GM08714 (cell line): Measurements from ENCODE around the gene MPIG6B.

Experiments used
- H3K4me3 ChIP-seq: fragments of 200-500 bp; sonication (Bioruptor generic); 2 replicates; pipeline ENCODE4 v1.5.1; 2014; ENCODE audit warnings: mild to moderate bottlenecking, low read length, inconsistent platforms
- ZNF274 ChIP-seq: IDR thresholded peaks from 2 replicates; pipeline ENCODE4 v1.6.1; 2012; ENCODE audit warnings: mild to moderate bottlenecking, low read depth, low read length

Gene MPIG6B

DNA sequence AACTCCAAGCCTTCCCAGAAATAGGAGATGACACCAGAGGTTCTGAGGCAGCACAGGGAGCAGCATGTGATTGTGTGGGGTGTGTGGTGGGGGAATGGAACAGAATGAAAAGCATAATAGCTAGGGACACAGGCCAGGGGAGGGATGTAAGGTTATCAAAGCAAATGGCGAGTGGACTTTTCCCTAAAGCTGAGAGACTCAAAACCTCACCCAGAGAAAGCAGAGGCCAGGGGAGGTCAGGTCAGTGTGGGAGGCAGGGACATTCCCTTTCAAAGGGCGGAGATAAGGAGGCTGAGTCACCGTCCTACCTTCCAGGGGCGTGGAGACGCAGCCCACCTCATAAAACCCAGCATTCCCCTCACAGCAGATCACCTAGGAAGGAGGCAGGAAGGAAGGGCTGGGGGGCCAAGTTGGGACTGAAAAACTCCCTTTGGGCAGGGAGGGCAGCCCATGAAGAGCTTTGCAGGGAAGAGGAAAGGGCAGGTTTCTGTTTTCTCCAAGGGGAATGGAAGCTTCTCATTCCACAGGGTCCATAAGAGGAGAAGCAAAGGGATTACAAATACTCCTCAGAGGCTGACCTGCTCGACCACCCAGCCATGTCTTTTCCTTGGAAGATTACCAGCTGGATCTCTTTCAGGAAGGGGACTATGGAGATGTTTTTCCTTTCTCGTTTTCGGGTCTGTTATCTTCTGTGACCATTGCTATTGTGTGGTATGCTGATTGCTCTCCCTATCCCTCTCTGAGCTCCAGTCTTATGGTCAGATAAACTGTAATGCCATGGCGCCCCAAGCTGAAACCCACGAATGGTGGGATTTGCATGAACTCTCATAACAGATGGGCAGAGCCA is 32.7 kb upstream of the MPIG6B start:
- no peak overlapping the region for H3K4me3 ChIP-seq
- TF ChIP-seq ZNF274: no peak

GRCh38 chr6:31691078-31691463 is 32.1 kb upstream of the MPIG6B start:
- TF ChIP-seq ZNF274: no peak
- H3K4me3 ChIP-seq: no peak overlapping the region

- H3K4me3 ChIP-seq: no peak overlapping the region
- no peak for TF ChIP-seq ZNF274
Measured at GRCh38 chr6:31691564-31692108, 31.5 kb upstream of the MPIG6B start.

- H3K4me3 ChIP-seq: no peak overlapping the region
- TF ChIP-seq ZNF274: no peak
Measured at GRCh38 chr6:31692353-31692752, 30.8 kb upstream of the MPIG6B start.

DNA sequence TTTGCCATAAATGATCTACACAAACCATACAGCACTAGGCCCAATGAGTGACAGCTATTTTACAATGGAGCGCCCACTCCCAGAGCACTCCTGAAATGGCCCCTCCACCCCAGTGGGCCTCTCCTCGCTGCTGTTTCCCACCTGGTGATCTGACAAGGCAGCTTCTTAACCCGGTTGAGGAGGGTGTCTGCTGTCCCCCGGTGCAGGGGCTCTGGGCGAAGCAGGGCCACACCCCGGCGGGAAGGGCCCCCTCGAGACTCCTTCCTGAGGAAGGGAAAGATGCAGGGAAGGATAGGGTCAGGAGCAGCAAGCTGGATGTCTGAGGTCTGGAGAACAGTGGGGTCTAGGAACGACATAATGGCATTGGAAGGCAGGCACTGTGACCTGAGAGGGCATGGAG is 30.3 kb upstream of the MPIG6B start:
- no peak overlapping the region for H3K4me3 ChIP-seq
- TF ChIP-seq ZNF274: no peak

- H3K4me3 ChIP-seq: no peak overlapping the region
- no peak for TF ChIP-seq ZNF274
Measured at GRCh38 chr6:31693535-31693934, 29.6 kb upstream of the MPIG6B start.

DNA sequence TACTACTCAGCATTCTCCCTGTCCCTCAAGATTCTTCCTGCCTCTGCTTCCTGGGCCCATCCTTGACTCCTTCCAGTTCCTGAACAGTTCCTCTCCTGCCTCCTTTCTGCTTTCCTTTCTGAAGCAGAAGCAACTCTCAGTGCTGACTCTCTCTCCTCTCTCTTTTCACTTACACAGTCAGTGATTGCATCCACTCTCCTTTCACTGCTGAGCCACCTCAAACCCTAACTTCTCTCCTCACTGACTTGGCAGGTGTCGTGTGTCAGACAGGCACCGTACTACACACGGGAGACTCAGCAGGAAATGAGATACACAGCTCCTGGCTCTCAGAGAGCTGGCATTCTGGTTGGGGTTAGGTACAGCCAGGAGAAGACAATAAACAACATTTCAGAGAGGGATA is 25.6 kb upstream of the MPIG6B start:
- TF ChIP-seq ZNF274: no peak
- H3K4me3 ChIP-seq: no peak overlapping the region

- H3K4me3 ChIP-seq: no peak overlapping the region
- TF ChIP-seq ZNF274: no peak
Measured at GRCh38 chr6:31700740-31701401, 22.3 kb upstream of the MPIG6B start.

- peak overlapping the region; percentile 94 for H3K4me3 ChIP-seq
- TF ChIP-seq ZNF274: no peak
Measured at GRCh38 chr6:31701666-31702404, 21.3 kb upstream of the MPIG6B start.

DNA sequence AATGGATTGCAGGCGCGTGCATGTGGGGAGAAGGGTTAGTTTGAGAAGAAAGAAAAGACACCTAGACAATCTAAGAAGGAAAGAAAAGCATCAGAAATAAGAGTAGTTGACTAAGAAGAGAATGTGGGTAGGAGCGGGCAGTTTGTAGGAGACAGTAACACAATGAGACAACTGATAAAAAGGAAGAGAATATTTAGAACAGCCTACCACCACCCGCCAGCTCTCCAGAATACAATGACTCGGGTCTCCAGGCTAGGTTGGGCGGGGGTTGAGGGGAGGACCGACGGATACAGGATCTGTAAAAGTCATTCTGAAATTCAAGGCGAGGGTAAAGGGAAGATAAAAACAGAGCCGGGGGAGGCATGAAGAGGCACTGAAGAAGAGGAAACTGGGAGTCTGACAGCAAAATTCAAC is 20.8 kb upstream of the MPIG6B start:
- TF ChIP-seq ZNF274: no peak
- H3K4me3 ChIP-seq: peak overlapping the region; percentile 94

DNA sequence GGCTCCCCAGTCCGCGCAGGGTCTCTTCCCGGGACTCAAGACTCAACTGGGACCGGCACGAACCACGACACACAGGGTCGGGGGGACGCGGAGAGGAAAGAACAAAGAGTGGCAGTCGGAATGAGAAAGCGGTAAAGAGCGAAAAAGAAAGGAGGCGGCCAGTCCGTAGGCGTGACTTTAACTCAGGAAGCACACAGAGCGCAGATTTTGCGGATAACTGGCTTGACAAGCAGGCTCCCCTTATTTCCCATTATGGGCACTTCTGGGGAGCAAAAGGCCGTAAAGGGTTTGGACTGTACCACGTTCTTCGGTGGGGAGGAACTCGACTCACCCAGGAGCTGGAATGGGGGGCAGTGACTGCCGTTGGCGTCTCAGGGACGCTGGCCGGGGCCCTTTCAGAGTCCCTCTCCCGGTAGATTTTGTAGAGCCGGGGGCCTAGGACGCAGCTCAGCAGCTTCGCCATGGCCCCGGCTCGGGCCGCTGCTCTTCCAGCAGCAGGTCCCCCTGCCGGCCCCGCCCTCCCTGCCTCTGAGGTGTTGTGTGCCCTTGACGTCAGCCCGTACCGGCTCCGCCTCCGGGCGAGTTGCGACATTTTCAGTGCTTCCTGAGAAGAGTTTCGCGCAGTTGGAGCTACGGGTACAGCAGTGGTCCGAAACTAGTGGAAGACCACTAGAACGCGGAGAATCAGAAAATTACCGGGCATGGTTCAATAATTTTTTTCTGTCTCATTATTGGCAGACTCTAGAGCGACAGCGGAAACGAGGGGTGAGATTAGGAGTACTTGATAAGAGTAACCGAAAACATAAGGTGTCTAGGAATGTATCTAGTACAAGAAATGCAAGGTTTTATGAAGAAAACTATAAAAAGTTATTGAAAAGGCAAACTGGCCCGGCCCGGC is 20.1 kb upstream of the MPIG6B start, which contains the start of gene ABHD16A:
Gene ABHD16A (minus strand): TSS at position 506 of the 898 bp plus-strand sequence. CDS start 43 bp downstream, at position 463.
- no peak for TF ChIP-seq ZNF274
- peak within 1 kb of the TSS; percentile 94 for H3K4me3 ChIP-seq

DNA sequence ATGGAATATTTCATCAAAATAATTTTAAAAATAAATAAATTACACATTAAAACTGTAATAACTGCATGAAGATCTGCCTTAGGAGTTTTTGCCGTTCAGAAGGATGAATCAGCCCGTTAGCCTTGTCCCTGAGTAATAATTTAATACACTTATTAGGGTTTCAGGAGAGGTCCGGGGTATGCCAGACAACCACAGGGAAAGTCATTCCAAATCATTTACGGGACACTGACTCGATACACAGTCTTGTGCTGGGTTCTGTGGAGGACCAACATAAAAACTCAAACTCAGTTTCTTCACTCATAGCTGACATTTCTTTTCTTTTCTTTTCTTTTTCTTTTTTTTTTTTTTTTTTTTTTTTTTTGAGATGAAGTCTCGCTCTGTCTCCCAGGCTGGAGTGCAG is 17.2 kb upstream of the MPIG6B start:
- TF ChIP-seq ZNF274: no peak
- H3K4me3 ChIP-seq: no peak overlapping the region

DNA sequence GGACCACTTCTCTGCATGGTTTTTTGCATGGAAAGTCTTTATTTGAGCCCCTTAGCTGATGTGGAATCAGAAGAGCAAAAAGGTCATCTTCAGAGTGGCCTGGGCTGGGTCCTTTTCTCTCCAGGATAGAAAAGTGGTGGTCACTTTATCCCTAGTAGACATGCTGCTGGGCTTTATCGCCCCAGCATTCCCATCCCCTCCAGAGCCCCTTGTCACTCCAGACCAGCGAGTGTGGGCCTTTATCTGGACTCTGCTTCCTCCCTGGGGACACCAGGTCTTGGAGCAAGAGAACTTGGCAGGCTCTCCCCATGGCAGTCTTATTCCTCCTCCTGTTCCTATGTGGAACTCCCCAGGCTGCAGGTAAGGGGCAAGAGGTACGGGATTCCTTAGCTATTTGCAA is 16.6 kb upstream of the MPIG6B start, which contains the start of gene LY6G6F:
Gene LY6G6F (plus strand): TSS at position 268 of the 400 bp plus-strand sequence. CDS start 41 bp downstream, at position 309.
- no peak for TF ChIP-seq ZNF274

DNA sequence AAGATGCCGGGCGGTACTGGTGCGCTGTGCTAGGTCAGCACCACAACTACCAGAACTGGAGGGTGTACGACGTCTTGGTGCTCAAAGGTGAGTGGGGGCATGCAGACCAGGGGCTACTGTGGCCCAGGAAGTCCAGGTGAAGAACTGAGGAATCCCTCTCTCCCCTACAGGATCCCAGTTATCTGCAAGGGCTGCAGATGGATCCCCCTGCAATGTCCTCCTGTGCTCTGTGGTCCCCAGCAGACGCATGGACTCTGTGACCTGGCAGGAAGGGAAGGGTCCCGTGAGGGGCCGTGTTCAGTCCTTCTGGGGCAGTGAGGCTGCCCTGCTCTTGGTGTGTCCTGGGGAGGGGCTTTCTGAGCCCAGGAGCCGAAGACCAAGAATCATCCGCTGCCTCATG is 15.5 kb upstream of the MPIG6B start:
- no peak for TF ChIP-seq ZNF274
- no peak overlapping the region for H3K4me3 ChIP-seq

More for the DNA sequence above, 16.6 kb upstream of the MPIG6B start, which contains the start of gene LY6G6F:
- no peak within 1 kb of the TSS for H3K4me3 ChIP-seq
